ENCODE measurements around the gene FAM117B.

FAM117B gene

GRCh38 chr2:202634556-202635427, at the start of gene FAM117B:
FAM117B (plus strand) TSS chr2:202634969; CDS start chr2:202635188, 219 bp downstream.
- peak; percentile 99 for DNase-seq

- peak; percentile 88 for DNase-seq
Measured at GRCh38 chr2:202588647-202589581, 45.9 kb upstream of the FAM117B start.

- DNase-seq, result no peak
Measured at GRCh38 chr2:202589582-202589949, 45.2 kb upstream of the FAM117B start.

GRCh38 chr2:202592566-202592965, 42.2 kb upstream of the FAM117B start:
- no peak for DNase-seq

- no peak for DNase-seq
Measured at GRCh38 chr2:202599105-202599504, 35.7 kb upstream of the FAM117B start.

GRCh38 chr2:202599911-202600310, 34.9 kb upstream of the FAM117B start:
- no peak for DNase-seq

- no peak for DNase-seq
Measured at GRCh38 chr2:202604699-202605098, 30.1 kb upstream of the FAM117B start.

- DNase-seq, result no peak
Measured at GRCh38 chr2:202605174-202605573, 29.6 kb upstream of the FAM117B start.

GRCh38 chr2:202608142-202608852, 26.5 kb upstream of the FAM117B start:
- DNase-seq, result no peak

- DNase-seq, result no peak
Measured at GRCh38 chr2:202609381-202610145, 25.2 kb upstream of the FAM117B start.

GRCh38 chr2:202610380-202610779, 24.4 kb upstream of the FAM117B start:
- no peak for DNase-seq

GRCh38 chr2:202612145-202612544, 22.6 kb upstream of the FAM117B start:
- no peak for DNase-seq

GRCh38 chr2:202613479-202613878, 21.3 kb upstream of the FAM117B start:
- no peak for DNase-seq

- no peak for DNase-seq
Measured at GRCh38 chr2:202624133-202624532, 10.6 kb upstream of the FAM117B start.

- no peak for DNase-seq
Measured at GRCh38 chr2:202627042-202627441, 7.7 kb upstream of the FAM117B start.

- no peak for DNase-seq
Measured at GRCh38 chr2:202628646-202629198, 6.0 kb upstream of the FAM117B start.

GRCh38 chr2:202632682-202633290, 2.0 kb upstream of the FAM117B start:
- no peak for DNase-seq

- no peak for DNase-seq
Measured at GRCh38 chr2:202633470-202633869, 1.3 kb upstream of the FAM117B start.

GRCh38 chr2:202635428-202636212, 851 bp downstream of the FAM117B start:
- DNase-seq, result peak; percentile 83

GRCh38 chr2:202636213-202636513, 1.4 kb downstream of the FAM117B start:
- no peak for DNase-seq

GRCh38 chr2:202638721-202639120, 4.0 kb downstream of the FAM117B start:
- DNase-seq, result no peak

Data from NCI-H345 (cell line).